Measurements from ENCODE around the gene DNMT3A.

DNA sequence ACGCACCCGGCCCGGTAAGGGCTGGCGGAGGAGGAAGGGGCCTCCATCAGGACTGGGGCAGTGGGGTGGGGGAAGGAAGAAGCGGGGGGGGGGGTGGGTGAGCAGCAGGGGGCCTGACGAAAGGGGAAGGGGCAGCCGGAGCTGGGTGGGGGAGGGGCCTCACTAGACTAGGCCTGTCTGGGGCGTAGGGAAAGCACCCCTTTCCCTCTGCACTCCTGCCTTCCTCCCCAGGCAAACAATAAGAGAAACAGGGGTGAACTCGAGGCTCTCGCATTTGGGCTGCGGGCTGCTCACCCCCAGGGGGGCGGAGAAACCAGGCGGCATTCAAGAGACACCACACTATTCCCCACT lies 90.7 kb downstream of the DNMT3A start:
- TF ChIP-seq EZH2 (IDR thresholded peaks at IDR 0.05; ENCODE audit: borderline replicate concordance, low read depth, low read length, severe bottlenecking), result no peak
- TF ChIP-seq, protein P1, sequence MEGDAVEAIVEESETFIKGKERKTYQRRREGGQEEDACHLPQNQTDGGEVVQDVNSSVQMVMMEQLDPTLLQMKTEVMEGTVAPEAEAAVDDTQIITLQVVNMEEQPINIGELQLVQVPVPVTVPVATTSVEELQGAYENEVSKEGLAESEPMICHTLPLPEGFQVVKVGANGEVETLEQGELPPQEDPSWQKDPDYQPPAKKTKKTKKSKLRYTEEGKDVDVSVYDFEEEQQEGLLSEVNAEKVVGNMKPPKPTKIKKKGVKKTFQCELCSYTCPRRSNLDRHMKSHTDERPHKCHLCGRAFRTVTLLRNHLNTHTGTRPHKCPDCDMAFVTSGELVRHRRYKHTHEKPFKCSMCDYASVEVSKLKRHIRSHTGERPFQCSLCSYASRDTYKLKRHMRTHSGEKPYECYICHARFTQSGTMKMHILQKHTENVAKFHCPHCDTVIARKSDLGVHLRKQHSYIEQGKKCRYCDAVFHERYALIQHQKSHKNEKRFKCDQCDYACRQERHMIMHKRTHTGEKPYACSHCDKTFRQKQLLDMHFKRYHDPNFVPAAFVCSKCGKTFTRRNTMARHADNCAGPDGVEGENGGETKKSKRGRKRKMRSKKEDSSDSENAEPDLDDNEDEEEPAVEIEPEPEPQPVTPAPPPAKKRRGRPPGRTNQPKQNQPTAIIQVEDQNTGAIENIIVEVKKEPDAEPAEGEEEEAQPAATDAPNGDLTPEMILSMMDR (IDR thresholded peaks at IDR 0.05; ENCODE audit: borderline replicate concordance, extremely low read depth, low read length, poor library complexity, severe bottlenecking), result no peak

All from DND-41 (cell line).